GM19193 (cell line): Measurements from ENCODE around the gene CCDC146.
"Not testable (repeated sequence)": the region's sequence is repeated elsewhere in the genome, so short reads cannot be mapped to it uniquely, and the experiment has no call there.

Experiments
- POLR2A ChIP-seq: IDR thresholded peaks from 4 replicates; pipeline ENCODE4 v1.6.1; 2011; ENCODE audit not compliant: insufficient read depth, insufficient read length; ENCODE audit errors: extremely low read depth

CCDC146 gene

GRCh38 chr7:77121860-77122681 is at the start of gene CCDC146:
CCDC146 (plus strand) TSS chr7:77122615; CDS start chr7:77167669, 45,054 bp downstream.
- TF ChIP-seq POLR2A, result not testable (repeated sequence)

GRCh38 chr7:77157446-77157845 is 35.0 kb downstream of the CCDC146 start:
- no peak for TF ChIP-seq POLR2A

- TF ChIP-seq POLR2A, result no peak
Measured at GRCh38 chr7:77181015-77181595, 58.7 kb downstream of the CCDC146 start.

- no peak for TF ChIP-seq POLR2A
Measured at GRCh38 chr7:77181734-77182133, 59.3 kb downstream of the CCDC146 start.

- TF ChIP-seq POLR2A, result no peak
Measured at GRCh38 chr7:77182261-77182660, 59.8 kb downstream of the CCDC146 start.

- no peak for TF ChIP-seq POLR2A
Measured at GRCh38 chr7:77184463-77184862, 62.0 kb downstream of the CCDC146 start.

- TF ChIP-seq POLR2A, result no peak
Measured at GRCh38 chr7:77184990-77185389, 62.6 kb downstream of the CCDC146 start.

GRCh38 chr7:77185866-77186265 is 63.5 kb downstream of the CCDC146 start:
- no peak for TF ChIP-seq POLR2A

GRCh38 chr7:77188731-77189437 is 66.5 kb downstream of the CCDC146 start:
- TF ChIP-seq POLR2A, result no peak

- no peak for TF ChIP-seq POLR2A
Measured at GRCh38 chr7:77197141-77197540, 74.7 kb downstream of the CCDC146 start.

- TF ChIP-seq POLR2A, result peak; percentile 58
Measured at GRCh38 chr7:77199013-77199966, 76.9 kb downstream of the CCDC146 start, which contains the start of gene FGL2. FGL2 (minus strand) TSS chr7:77199819; CDS start chr7:77199793, 26 bp downstream.

- TF ChIP-seq POLR2A, result no peak
Measured at GRCh38 chr7:77200542-77200941, 78.1 kb downstream of the CCDC146 start.

- TF ChIP-seq POLR2A, result no peak
Measured at GRCh38 chr7:77202481-77202976, 80.1 kb downstream of the CCDC146 start.

GRCh38 chr7:77205706-77206105 is 83.3 kb downstream of the CCDC146 start:
- no peak for TF ChIP-seq POLR2A

- TF ChIP-seq POLR2A, result no peak
Measured at GRCh38 chr7:77208416-77208815, 86.0 kb downstream of the CCDC146 start.
